Endodermal cell (in vitro differentiated cells): Measurements from ENCODE around the gene FURIN. TPM values are rescaled to one million over a fixed set of nuclear protein-coding genes. Genes with fewer than 3 reads are reported as not detected.

Experiments used
- DNase-seq: peaks from one replicate; pipeline ENCODE4 v3.0.0-alpha.2; 2017
- H3K27ac ChIP-seq: 2 replicates; pipeline ENCODE4 v1.5.1; 2013; ENCODE audit warnings: mild to moderate bottlenecking, low read depth, low read length, moderate library complexity
- H3K27me3 ChIP-seq: 2 replicates; pipeline ENCODE4 v1.6.1; 2013; ENCODE audit warnings: mild to moderate bottlenecking, low read length, moderate library complexity; ENCODE audit not compliant: insufficient read depth, control insufficient read depth, poor library complexity, severe bottlenecking
- H3K36me3 ChIP-seq: 2 replicates; pipeline ENCODE4 v1.7.0; 2013; ENCODE audit warnings: mild to moderate bottlenecking, low read length, moderate library complexity; ENCODE audit not compliant: control insufficient read depth, insufficient read depth
- H3K4me1 ChIP-seq: one replicate; pipeline ENCODE4 v1.7.0; 2013; ENCODE audit warnings: low read length; ENCODE audit not compliant: control insufficient read depth, insufficient read depth
- H3K4me3 ChIP-seq: 2 replicates; pipeline ENCODE4 v1.5.1; 2013; ENCODE audit warnings: mild to moderate bottlenecking, low read length, moderate library complexity
- H3K9ac ChIP-seq: 2 replicates; pipeline ENCODE4 v1.6.1; 2013; ENCODE audit warnings: mild to moderate bottlenecking, low read length, moderate library complexity; ENCODE audit not compliant: poor library complexity, severe bottlenecking; ENCODE audit errors: extremely low read depth
- H3K9me3 ChIP-seq: 2 replicates; pipeline ENCODE4 v1.6.1; 2013; ENCODE audit warnings: mild to moderate bottlenecking, low read length, moderate library complexity; ENCODE audit not compliant: control insufficient read depth
- H3K27ac Mint-ChIP-seq: 2 replicates; pipeline ENCODE4 v1.8.0; 2020; ENCODE audit warnings: mixed read lengths
- H3K27me3 Mint-ChIP-seq: 2 replicates; pipeline ENCODE4 v1.8.0; 2021; ENCODE audit warnings: mild to moderate bottlenecking, mixed read lengths; ENCODE audit not compliant: insufficient read depth
- H3K36me3 Mint-ChIP-seq: 2 replicates; pipeline ENCODE4 v1.8.0; 2020; ENCODE audit warnings: low read depth, mixed read lengths
- H3K4me1 Mint-ChIP-seq: 2 replicates; pipeline ENCODE4 v1.8.0; 2020; ENCODE audit warnings: mixed read lengths
- H3K4me3 Mint-ChIP-seq: 2 replicates; pipeline ENCODE4 v1.8.0; 2020; ENCODE audit warnings: mild to moderate bottlenecking, moderate library complexity, mixed read lengths
- H3K9me3 Mint-ChIP-seq: 2 replicates; pipeline ENCODE4 v1.8.0; 2020; ENCODE audit warnings: mild to moderate bottlenecking, mixed read lengths
- CTCF ChIP-seq: fragments of 200-600 bp; sonication (generic); conservative IDR thresholded peaks from 2 replicates; pipeline ENCODE4 v1.5.0; 2021; ENCODE audit warnings: antibody characterized with exemption, mild to moderate bottlenecking
- WGBS, 2 experiments: methylation state at CpG; one replicate each; pipeline versions ENCODE4 v1.1.5 to v1.1.7; 2013; ENCODE audit warnings: missing lambda C conversion rate in 2 of 2, mixed read lengths in 1 of 2; ENCODE audit not compliant: insufficient coverage in 1 of 2, insufficient read length in 1 of 2; 5-methylcytosine and 5-hydroxymethylcytosine counted together
- total RNA-seq, 2 donors: library from RNA; stranded (reverse); fragmentation: NEBNext Ultra II Directional in 1 of 2; extraction: Animal tissue kit (Norgen Biotek cat#: 25700) in 1 of 2; gene quantifications; 2 replicates in 1 of 2; 3 replicates in 1 of 2; pipeline ENCODE4 v1.2.1, GENCODE V29; 2021

Gene FURIN
- total RNA-seq, 2 donors from 2014 or later: 96.3 to 108 TPM

GRCh38 chr15:90875549-90875981, 7.2 kb downstream of the FURIN start:
- no peak for DNase-seq
- no peak overlapping the region for H3K27ac ChIP-seq
- Mint-ChIP-seq H3K4me3 (no peak overlapping the region), H3K9me3 (no peaks in the 10 kb centered on the region), H3K27me3 (no peaks in the 10 kb centered on the region), H3K27ac (no peak overlapping the region), H3K4me1 (peaks cover 28% of the 10 kb centered on the region), H3K36me3 (peaks cover 40% of the 10 kb centered on the region)
- H3K9ac ChIP-seq: no peak overlapping the region
- H3K36me3 ChIP-seq: peaks cover 20% of the 10 kb centered on the region
- H3K27me3 ChIP-seq: no peaks in the 10 kb centered on the region
- H3K4me3 ChIP-seq: no peak overlapping the region
- 92 to 100% methylated on average over 8 to 12 of the region's 12 CpGs for WGBS, 2 experiments
- H3K9me3 ChIP-seq: no peaks in the 10 kb centered on the region
- no peak for TF ChIP-seq CTCF
- H3K4me1 ChIP-seq: peaks cover 20% of the 10 kb centered on the region

- Histone ChIP-seq H3K27ac (no peak overlapping the region), H3K4me1 (peaks cover 20% of the 10 kb centered on the region), H3K9me3 (no peaks in the 10 kb centered on the region), H3K4me3 (no peak overlapping the region), H3K27me3 (no peaks in the 10 kb centered on the region), H3K36me3 (peaks cover 21% of the 10 kb centered on the region), H3K9ac (no peak overlapping the region)
- Mint-ChIP-seq H3K4me1 (peaks cover 25% of the 10 kb centered on the region), H3K4me3 (no peak overlapping the region), H3K9me3 (no peaks in the 10 kb centered on the region), H3K27ac (no peak overlapping the region), H3K36me3 (peaks cover 42% of the 10 kb centered on the region), H3K27me3 (no peaks in the 10 kb centered on the region)
- WGBS, 2 experiments: 95 to 99% methylated on average over 16 to 20 of the region's 20 CpGs
- no peak for DNase-seq
- TF ChIP-seq CTCF: no peak
These were observed 7.7 kb downstream of the FURIN start for GRCh38 chr15:90876046-90876445.

GRCh38 chr15:90876512-90877170, 8.3 kb downstream of the FURIN start:
- WGBS, 2 experiments: 91 to 94% methylated on average over 11 to 15 of the region's 15 CpGs
- Histone ChIP-seq H3K36me3 (peaks cover 23% of the 10 kb centered on the region), H3K4me1 (peaks cover 20% of the 10 kb centered on the region), H3K4me3 (no peak overlapping the region), H3K27me3 (no peaks in the 10 kb centered on the region), H3K9ac (no peak overlapping the region), H3K9me3 (no peaks in the 10 kb centered on the region), H3K27ac (no peak overlapping the region)
- Mint-ChIP-seq H3K9me3 (no peaks in the 10 kb centered on the region), H3K27me3 (no peaks in the 10 kb centered on the region), H3K36me3 (peaks cover 42% of the 10 kb centered on the region), H3K27ac (no peak overlapping the region), H3K4me3 (no peak overlapping the region), H3K4me1 (peaks cover 25% of the 10 kb centered on the region)
- TF ChIP-seq CTCF: no peak
- DNase-seq: no peak
